Ascending aorta (tissue), 2 donors: ENCODE results near the gene GRIK1. TPM values are rescaled to one million over a fixed set of nuclear protein-coding genes. Genes with fewer than 3 reads are reported as not detected.
A peak's percentile ranks its signal among the peaks of the same experiment; 100 is the strongest.

ENCODE experiments used
- DNase-seq, 2 donors: peaks; one replicate each; pipeline ENCODE4 v3.0.0-alpha.2; 2019; ENCODE audit warnings: low spot score in 2 of 2
- H3K27ac ChIP-seq, 2 donors: fragments of 200-600 bp; sonication (generic); one replicate each; pipeline ENCODE4 v1.5.1; 2016 to 2017; ENCODE audit warnings: mild to moderate bottlenecking in 1 of 2
- H3K27me3 ChIP-seq: fragments of 200-600 bp; sonication (generic); one replicate; pipeline ENCODE4 v1.5.1; 2017
- H3K36me3 ChIP-seq, 2 donors: fragments of 200-600 bp; sonication (generic); one replicate each; pipeline ENCODE4 v1.5.1; 2016
- H3K4me1 ChIP-seq, 2 donors: fragments of 200-600 bp; sonication (generic); one replicate each; pipeline ENCODE4 v1.5.1; 2016 to 2017; ENCODE audit warnings: mild to moderate bottlenecking in 1 of 2
- H3K4me3 ChIP-seq, 2 donors: fragments of 200-600 bp; sonication (generic); one replicate each; pipeline ENCODE4 v1.5.1; 2016 to 2017; ENCODE audit warnings: mild to moderate bottlenecking in 1 of 2
- H3K9me3 ChIP-seq, 2 donors: fragments of 200-600 bp; sonication (generic); one replicate each; pipeline ENCODE4 v1.5.1; 2016
- CTCF ChIP-seq, 3 experiments: fragments of 200-600 bp in 2 of 3; fragments of 450-650 bp in 1 of 3; sonication (generic) in 2 of 3; IDR thresholded peaks; one replicate each; pipeline ENCODE4 v1.5.1; 2016 to 2019; ENCODE audit warnings: antibody characterized with exemption in 3 of 3, mild to moderate bottlenecking in 1 of 3, moderate library complexity in 1 of 3
- intact Hi-C: fragments of 100-400 bp; cut with DNase I; formaldehyde crosslinking; loops from one replicate; pipeline ENCODE4 v1.15.1; 2023
- total RNA-seq: library from RNA; depleted of rRNA; stranded (reverse); fragments of >200 nt; gene quantifications from one replicate; pipeline ENCODE4 v1.1.0, GENCODE V29; 2016

GRIK1 gene
- total RNA-seq, 1 donor from 2014 or later = not detected

- DNase-seq = no peak
- Histone ChIP-seq H3K27me3 (no peaks in the 10 kb centered on the region), H3K27ac (no peak overlapping the region), H3K9me3 (no peaks in the 10 kb centered on the region), H3K36me3 (no peaks in the 10 kb centered on the region), H3K4me1 (no peaks in the 10 kb centered on the region), H3K4me3 (peak overlapping the region; percentile 22 to 58)
- intact Hi-C loops = no loop called here
- no peak for TF ChIP-seq CTCF (IDR thresholded peaks at IDR 0.05)
Observed at GRCh38 chr21:29939104-29939923, 482 bp downstream of the GRIK1 start.

DNA sequence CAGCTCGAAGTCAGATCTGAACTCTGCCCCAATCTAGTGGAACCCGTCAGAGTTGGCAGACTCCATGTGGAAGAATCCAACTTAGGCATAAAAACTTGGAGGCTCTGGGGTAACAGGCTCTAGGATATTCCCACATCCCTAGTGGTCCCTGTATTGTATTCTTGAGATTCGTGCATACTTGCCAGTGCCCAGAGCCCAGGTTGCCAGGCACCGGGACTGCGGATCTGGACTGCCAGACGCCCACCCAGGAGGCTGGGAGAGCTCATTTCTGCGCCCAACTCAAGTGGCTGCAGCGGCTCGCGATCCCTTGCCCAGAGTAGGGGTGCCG is 1.1 kb downstream of the GRIK1 start:
- intact Hi-C loops = no loop called here
- no peak for DNase-seq
- Histone ChIP-seq H3K27me3 (no peaks in the 10 kb centered on the region), H3K4me3 (peak overlapping the region; percentile 22 to 58), H3K9me3 (no peaks in the 10 kb centered on the region), H3K27ac (no peak overlapping the region), H3K36me3 (no peaks in the 10 kb centered on the region), H3K4me1 (no peaks in the 10 kb centered on the region)
- no peak for TF ChIP-seq CTCF (IDR thresholded peaks at IDR 0.05)

DNA sequence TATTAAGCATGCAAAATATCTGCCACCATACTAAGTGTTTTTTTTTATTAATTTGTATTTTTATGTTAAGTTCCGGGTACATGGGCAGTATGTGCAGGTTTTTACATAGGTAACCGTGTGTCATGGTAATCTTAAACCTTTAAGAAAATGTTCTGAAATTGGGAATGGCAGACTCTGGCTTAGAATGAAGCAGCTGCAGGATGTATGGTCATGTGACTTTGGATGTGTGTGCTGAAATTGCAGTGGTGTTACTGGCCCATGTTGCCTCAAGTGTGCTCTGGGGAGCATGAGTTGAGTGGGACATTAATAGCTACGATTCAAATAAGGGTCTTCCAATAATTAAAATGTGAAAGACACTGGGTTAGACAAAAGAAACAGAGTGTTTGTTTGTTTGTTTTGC is 6.7 kb downstream of the GRIK1 start:
- no peak for TF ChIP-seq CTCF (IDR thresholded peaks at IDR 0.05)
- no peaks in the 10 kb centered on the region for H3K36me3 ChIP-seq
- no peak overlapping the region for H3K4me3 ChIP-seq
- intact Hi-C loops = no loop called here
- no peak for DNase-seq
- no peaks in the 10 kb centered on the region for H3K27me3 ChIP-seq
- H3K4me1 ChIP-seq = no peaks in the 10 kb centered on the region
- H3K9me3 ChIP-seq = no peaks in the 10 kb centered on the region
- no peak overlapping the region for H3K27ac ChIP-seq

- Histone ChIP-seq H3K27ac (no peak overlapping the region), H3K36me3 (no peaks in the 10 kb centered on the region), H3K9me3 (no peaks in the 10 kb centered on the region), H3K4me3 (no peak overlapping the region), H3K27me3 (no peaks in the 10 kb centered on the region), H3K4me1 (no peaks in the 10 kb centered on the region)
- no peak for TF ChIP-seq CTCF (IDR thresholded peaks at IDR 0.05)
- no peak for DNase-seq
- intact Hi-C loops = no loop called here
Observed at GRCh38 chr21:29928537-29928936, 11.3 kb downstream of the GRIK1 start.

- TF ChIP-seq CTCF (IDR thresholded peaks at IDR 0.05) = no peak
- intact Hi-C loops = no loop called here
- H3K9me3 ChIP-seq = no peaks in the 10 kb centered on the region
- H3K27ac ChIP-seq = no peak overlapping the region
- no peaks in the 10 kb centered on the region for H3K36me3 ChIP-seq
- H3K4me1 ChIP-seq = no peaks in the 10 kb centered on the region
- no peaks in the 10 kb centered on the region for H3K27me3 ChIP-seq
- H3K4me3 ChIP-seq = no peak overlapping the region
- DNase-seq = no peak
Observed at GRCh38 chr21:29920938-29921337, 18.9 kb downstream of the GRIK1 start.

GRCh38 chr21:29914326-29914725 is 25.5 kb downstream of the GRIK1 start:
- Histone ChIP-seq H3K9me3 (no peaks in the 10 kb centered on the region), H3K4me1 (no peaks in the 10 kb centered on the region), H3K4me3 (no peak overlapping the region), H3K27me3 (no peaks in the 10 kb centered on the region), H3K36me3 (no peaks in the 10 kb centered on the region), H3K27ac (no peak overlapping the region)
- no peak for DNase-seq
- intact Hi-C loops = no loop called here
- TF ChIP-seq CTCF (IDR thresholded peaks at IDR 0.05) = no peak
